HepG2 (cell line): ENCODE data around the gene NUDT19.

Experiments
- EZH2 ChIP-seq: conservative IDR thresholded peaks from 2 replicates; pipeline ENCODE4 v1.6.1; 2012; ENCODE audit warnings: mild to moderate bottlenecking, low read depth, low read length, moderate library complexity
- GABPB1 ChIP-seq: IDR thresholded peaks from 2 replicates; pipeline ENCODE4 v1.6.1; 2016; ENCODE audit warnings: mild to moderate bottlenecking, missing genetic modification reagents, moderate library complexity, missing compliant biosample characterization
- MED1 ChIP-seq: sonication (generic); formaldehyde crosslinking; IDR thresholded peaks from 2 replicates; pipeline ENCODE4 v1.4.0; 2020; ENCODE audit warnings: missing genetic modification reagents
- RFX5 ChIP-seq: IDR thresholded peaks from 2 replicates; pipeline ENCODE4 v1.6.1; 2011; ENCODE audit warnings: low read depth, low read length, improper control_type of control experiment
- TMF1 ChIP-seq: sonication (generic); formaldehyde crosslinking; IDR thresholded peaks from 2 replicates; pipeline ENCODE4 v1.8.1; 2022; ENCODE audit warnings: low read depth, missing genetic modification reagents
- ZNF549 ChIP-seq: sonication (generic); formaldehyde crosslinking; IDR thresholded peaks from 2 replicates; pipeline ENCODE4 v1.5.0; 2020; ENCODE audit warnings: missing genetic modification reagents
- ZNF564 ChIP-seq: sonication (generic); formaldehyde crosslinking; IDR thresholded peaks from 2 replicates; pipeline ENCODE4 v1.8.1; 2023; ENCODE audit warnings: mild to moderate bottlenecking, missing genetic modification reagents
- ZNF746 ChIP-seq: sonication (generic); formaldehyde crosslinking; IDR thresholded peaks from 2 replicates; pipeline ENCODE4 v1.8.0; 2022; ENCODE audit warnings: mild to moderate bottlenecking, missing genetic modification reagents
- ZNF790 ChIP-seq: sonication (generic); formaldehyde crosslinking; IDR thresholded peaks from 2 replicates; pipeline ENCODE4 v1.8.0; 2022; ENCODE audit warnings: missing genetic modification reagents, mild to moderate bottlenecking, borderline replicate concordance
- TF ChIP-seq, protein P1 (sequence below): sonication (generic); formaldehyde crosslinking; IDR thresholded peaks from 2 replicates; pipeline ENCODE4 v1.4.0; 2020; ENCODE audit warnings: missing genetic modification reagents
- TF ChIP-seq, protein P2 (sequence below): IDR thresholded peaks from 2 replicates; pipeline ENCODE4 v1.6.1; 2012; ENCODE audit warnings: inconsistent platforms
- TF ChIP-seq, protein P3 (sequence below): conservative IDR thresholded peaks from 2 replicates; pipeline ENCODE4 v1.6.1; 2018; ENCODE audit warnings: missing genetic modification reagents
- TF ChIP-seq, protein P4 (sequence below): sonication (generic); formaldehyde crosslinking; IDR thresholded peaks from 2 replicates; pipeline ENCODE4 v1.5.0; 2020; ENCODE audit warnings: mild to moderate bottlenecking, missing genetic modification reagents, moderate library complexity

DNA sequence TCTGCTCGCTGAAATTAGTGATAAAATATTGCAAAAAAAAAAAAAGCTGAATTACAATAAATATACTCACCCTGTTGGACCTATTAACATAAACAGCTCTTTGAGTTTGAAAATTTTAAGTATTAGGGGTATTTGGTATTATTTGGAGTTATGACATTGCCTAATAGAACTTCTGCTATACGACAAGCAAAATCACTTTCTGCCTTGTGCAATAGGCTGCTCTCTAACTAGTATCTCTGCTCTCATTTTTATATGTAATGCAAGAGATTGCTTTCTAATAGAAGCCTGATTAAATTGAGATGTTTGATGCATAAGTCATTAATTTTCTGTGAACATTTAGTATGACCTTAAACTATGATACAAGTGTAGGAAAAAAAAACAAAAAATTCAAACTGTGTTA, 10.6 kb upstream of the NUDT19 start:
- no peak for TF ChIP-seq ZNF564 (CRISPR knock-in tag)
- TF ChIP-seq ZNF790 (CRISPR knock-in tag): no peak
- TF ChIP-seq EZH2: no peak
- no peak for TF ChIP-seq RFX5
- TF ChIP-seq, protein P1, sequence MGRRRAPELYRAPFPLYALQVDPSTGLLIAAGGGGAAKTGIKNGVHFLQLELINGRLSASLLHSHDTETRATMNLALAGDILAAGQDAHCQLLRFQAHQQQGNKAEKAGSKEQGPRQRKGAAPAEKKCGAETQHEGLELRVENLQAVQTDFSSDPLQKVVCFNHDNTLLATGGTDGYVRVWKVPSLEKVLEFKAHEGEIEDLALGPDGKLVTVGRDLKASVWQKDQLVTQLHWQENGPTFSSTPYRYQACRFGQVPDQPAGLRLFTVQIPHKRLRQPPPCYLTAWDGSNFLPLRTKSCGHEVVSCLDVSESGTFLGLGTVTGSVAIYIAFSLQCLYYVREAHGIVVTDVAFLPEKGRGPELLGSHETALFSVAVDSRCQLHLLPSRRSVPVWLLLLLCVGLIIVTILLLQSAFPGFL (CRISPR knock-in tag): no peak
- TF ChIP-seq, protein P2, sequence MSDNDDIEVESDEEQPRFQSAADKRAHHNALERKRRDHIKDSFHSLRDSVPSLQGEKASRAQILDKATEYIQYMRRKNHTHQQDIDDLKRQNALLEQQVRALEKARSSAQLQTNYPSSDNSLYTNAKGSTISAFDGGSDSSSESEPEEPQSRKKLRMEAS: no peak
- no peak for TF ChIP-seq ZNF746 (CRISPR knock-in tag)
- no peak for TF ChIP-seq TMF1 (CRISPR knock-in tag)
- no peak for TF ChIP-seq ZNF549 (CRISPR knock-in tag)
- TF ChIP-seq GABPB1 (CRISPR knock-in tag): no peak
- TF ChIP-seq, protein P3, sequence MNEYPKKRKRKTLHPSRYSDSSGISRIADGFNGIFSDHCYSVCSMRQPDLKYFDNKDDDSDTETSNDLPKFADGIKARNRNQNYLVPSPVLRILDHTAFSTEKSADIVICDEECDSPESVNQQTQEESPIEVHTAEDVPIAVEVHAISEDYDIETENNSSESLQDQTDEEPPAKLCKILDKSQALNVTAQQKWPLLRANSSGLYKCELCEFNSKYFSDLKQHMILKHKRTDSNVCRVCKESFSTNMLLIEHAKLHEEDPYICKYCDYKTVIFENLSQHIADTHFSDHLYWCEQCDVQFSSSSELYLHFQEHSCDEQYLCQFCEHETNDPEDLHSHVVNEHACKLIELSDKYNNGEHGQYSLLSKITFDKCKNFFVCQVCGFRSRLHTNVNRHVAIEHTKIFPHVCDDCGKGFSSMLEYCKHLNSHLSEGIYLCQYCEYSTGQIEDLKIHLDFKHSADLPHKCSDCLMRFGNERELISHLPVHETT (CRISPR knock-in tag): no peak
- no peak for TF ChIP-seq MED1 (CRISPR knock-in tag)
- TF ChIP-seq, protein P4, sequence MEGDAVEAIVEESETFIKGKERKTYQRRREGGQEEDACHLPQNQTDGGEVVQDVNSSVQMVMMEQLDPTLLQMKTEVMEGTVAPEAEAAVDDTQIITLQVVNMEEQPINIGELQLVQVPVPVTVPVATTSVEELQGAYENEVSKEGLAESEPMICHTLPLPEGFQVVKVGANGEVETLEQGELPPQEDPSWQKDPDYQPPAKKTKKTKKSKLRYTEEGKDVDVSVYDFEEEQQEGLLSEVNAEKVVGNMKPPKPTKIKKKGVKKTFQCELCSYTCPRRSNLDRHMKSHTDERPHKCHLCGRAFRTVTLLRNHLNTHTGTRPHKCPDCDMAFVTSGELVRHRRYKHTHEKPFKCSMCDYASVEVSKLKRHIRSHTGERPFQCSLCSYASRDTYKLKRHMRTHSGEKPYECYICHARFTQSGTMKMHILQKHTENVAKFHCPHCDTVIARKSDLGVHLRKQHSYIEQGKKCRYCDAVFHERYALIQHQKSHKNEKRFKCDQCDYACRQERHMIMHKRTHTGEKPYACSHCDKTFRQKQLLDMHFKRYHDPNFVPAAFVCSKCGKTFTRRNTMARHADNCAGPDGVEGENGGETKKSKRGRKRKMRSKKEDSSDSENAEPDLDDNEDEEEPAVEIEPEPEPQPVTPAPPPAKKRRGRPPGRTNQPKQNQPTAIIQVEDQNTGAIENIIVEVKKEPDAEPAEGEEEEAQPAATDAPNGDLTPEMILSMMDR (CRISPR knock-in tag): no peak
